Right renal cortex interstitium (tissue), 3 donors: Measurements from ENCODE around the gene XAGE1B. TPM values are rescaled to one million over a fixed set of nuclear protein-coding genes. Genes with fewer than 3 reads are reported as not detected.
"Not testable (repeated sequence)": the region's sequence is repeated elsewhere in the genome, so short reads cannot be mapped to it uniquely, and the experiment has no call there.

Experiments
- DNase-seq, 3 donors: peaks; one replicate each; pipeline ENCODE4 v3.0.0-alpha.2; 2013; ENCODE audit warnings: low read depth in 3 of 3, low spot score in 2 of 3
- polyA plus RNA-seq, 3 donors: library from polyadenylated mRNA; unstranded; fragments of 120-200 nt; gene quantifications; one replicate each; pipeline ENCODE4 v1.2.1, GENCODE V29; 2013; ENCODE audit not compliant: insufficient read length in 3 of 3

Gene XAGE1B, protein sequence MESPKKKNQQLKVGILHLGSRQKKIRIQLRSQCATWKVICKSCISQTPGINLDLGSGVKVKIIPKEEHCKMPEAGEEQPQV
- not detected for polyA plus RNA-seq

GRCh38 chrX:52516987-52517325 lies at the start of gene XAGE1B:
XAGE1B (minus strand) TSS chrX:52517063; CDS start chrX:52515527, 1,536 bp downstream.
- not testable (repeated sequence) for DNase-seq

DNA sequence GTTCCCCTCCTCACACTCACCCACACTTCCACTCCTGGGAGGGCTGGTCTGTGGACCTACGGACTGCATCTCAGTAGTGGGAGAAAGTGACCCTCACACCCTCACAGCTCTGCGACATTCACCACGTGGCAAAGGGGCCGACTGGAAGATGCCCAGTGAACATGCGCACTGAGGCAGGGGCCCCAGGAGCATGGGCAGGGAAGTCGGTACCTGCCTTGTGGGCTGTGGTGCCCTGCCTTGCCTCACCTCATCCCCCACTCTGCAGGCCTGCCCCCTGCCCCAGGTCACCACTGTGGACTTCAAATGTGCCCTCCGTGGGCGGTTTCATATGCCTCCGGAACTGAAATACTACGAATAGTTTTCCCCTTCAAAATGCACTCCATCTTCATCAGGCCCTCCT lies 46.2 kb upstream of the XAGE1B start:
- no peak for DNase-seq

- no peak for DNase-seq
Measured at GRCh38 chrX:52558140-52558539, 41.3 kb upstream of the XAGE1B start.

GRCh38 chrX:52556741-52557140 lies 39.9 kb upstream of the XAGE1B start:
- no peak for DNase-seq

DNA sequence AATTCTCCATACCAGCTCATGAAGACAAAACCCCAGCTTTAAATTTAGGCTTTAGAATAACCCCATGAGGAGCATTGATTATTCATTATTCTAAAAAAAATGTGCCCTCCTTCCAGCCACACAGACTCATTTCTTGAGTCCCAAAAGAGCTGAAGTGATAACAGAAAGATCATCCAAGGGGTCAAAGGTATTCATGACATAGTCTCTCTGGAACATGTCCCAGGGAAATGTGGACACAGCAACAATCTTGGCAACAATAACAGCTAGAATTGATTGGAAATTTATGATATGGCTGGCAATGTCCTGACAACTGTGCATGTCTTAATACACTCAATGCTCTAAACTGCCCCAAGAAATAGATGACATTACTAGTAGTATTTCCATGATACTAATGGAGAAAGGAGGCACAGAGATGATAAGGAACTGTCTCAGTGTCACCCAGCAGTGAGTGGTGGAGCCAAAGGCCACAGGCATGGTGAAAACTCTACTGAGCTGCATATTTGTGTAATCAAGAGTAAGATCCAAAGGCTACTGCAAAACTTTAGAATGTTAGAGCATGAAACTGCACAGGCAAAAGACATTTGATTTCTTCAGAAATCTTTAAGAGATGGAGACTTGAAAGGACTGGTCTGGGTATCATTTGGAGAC lies 37.3 kb upstream of the XAGE1B start:
- no peak for DNase-seq

GRCh38 chrX:52548769-52549168 lies 31.9 kb upstream of the XAGE1B start:
- DNase-seq, result not testable (repeated sequence)

- DNase-seq, result no peak
Measured at GRCh38 chrX:52544147-52544840, 27.4 kb upstream of the XAGE1B start.

GRCh38 chrX:52542311-52542710 lies 25.4 kb upstream of the XAGE1B start:
- no peak for DNase-seq

DNA sequence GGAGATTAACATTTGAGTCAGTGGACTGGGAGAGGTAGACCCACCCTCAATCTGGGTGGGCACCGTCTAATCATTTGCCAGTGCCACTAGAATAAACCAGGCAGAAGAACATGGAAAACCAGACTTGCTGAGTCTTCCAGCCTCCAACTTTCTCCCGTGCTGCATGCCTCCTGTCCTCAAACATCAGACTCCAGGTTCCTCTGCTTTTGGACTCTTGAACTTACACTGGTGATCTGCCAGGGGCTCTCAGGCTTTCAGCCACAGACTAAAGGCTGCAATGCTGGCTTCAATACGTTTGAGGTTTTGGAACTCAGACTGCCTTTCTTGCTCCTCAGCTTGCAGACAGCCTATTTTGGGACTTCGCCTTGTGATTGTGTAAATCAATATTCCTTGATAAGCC lies 24.2 kb upstream of the XAGE1B start:
- not testable (repeated sequence) for DNase-seq

DNA sequence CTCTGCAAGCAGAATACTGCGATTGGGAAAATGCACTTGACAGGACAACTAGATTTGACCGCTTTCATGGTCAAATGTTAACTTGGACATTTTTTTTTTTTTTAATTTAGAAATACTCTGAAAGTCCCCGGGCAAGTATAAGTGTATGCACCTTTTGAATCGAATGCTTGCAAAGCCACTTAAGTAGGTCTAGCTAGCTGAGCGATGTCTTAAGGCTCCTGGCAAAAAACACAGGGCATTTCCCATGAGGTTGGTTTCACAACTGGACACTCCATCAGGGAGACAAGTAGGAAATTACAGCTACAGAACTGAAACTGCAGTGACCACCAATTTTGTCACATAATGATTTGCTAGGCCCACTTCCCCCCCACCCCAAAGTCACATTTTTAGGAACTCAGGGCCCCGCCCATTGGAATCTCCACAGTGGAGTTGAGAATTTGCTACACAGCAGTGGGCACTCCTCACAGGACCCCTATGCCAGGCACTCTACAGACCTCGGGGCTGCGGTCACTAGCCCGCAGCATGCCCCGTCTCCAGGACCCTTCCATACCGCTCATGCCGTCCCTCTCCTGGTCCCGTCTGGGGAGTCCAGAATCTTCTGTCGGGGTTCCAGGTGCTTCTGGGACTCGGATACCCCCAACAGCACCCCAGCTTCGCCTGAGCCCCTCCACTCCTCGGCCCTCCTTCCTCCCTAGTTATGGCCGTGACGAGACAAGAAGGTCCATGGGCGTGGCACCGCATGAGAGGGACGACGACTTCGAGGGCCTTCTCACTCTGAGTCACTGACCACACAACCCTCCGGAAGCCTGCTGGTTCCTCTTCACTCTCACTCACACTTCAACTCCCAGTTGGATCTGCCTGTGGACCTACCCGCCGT lies 515 bp downstream of the XAGE1B start:
- not testable (repeated sequence) for DNase-seq

GRCh38 chrX:52511126-52511525 lies 5.7 kb downstream of the XAGE1B start:
- not testable (repeated sequence) for DNase-seq

DNA sequence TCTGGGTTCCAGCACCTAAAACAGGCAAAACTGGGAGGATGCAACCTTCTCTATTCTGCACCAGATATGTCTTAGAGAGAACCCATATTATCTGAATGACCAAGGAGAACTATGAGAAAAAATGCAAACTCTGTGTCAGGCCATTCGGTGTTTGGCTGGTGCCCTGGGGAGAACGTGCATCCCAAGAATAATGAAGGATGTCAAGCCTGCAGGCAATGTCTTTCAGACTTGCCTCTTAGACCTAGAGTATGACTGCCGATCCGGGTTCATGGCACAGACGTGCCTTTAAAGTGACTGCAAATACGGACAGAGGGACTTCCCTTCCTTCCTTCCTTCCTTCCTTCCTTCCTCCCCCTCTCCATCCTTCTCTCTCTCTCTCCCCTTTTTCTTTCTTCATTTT lies 6.9 kb downstream of the XAGE1B start:
- no peak for DNase-seq

GRCh38 chrX:52507331-52507730 lies 9.5 kb downstream of the XAGE1B start:
- no peak for DNase-seq

- no peak for DNase-seq
Measured at GRCh38 chrX:52504551-52504950, 12.3 kb downstream of the XAGE1B start.

DNA sequence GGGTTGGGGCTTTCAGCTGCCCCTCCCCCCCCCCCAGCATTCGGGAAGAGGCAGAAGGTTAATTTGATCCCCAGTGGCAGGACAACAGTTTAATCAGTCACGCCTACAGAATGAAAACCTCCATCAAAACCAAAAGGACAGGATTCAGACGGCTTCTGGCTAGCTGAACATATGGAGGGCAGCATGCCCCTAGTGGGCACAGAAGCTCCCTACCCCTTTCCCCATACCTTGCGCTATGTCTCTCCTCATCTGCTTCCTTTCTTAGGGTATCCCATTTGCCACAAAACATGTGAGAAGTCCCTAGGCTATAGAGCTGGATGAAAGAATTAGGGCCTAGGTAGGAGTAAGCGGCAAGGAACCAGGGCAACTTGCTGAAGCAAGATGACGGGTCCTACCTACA lies 15.5 kb downstream of the XAGE1B start:
- not testable (repeated sequence) for DNase-seq

- DNase-seq, result not testable (repeated sequence)
Measured at GRCh38 chrX:52496419-52496772, 20.5 kb downstream of the XAGE1B start.

- DNase-seq, result not testable (repeated sequence)
Measured at GRCh38 chrX:52495545-52496418, 21.1 kb downstream of the XAGE1B start, which contains the start of gene XAGE1A. XAGE1A (plus strand) TSS chrX:52495808; CDS start chrX:52497362, 1,554 bp downstream.

DNA sequence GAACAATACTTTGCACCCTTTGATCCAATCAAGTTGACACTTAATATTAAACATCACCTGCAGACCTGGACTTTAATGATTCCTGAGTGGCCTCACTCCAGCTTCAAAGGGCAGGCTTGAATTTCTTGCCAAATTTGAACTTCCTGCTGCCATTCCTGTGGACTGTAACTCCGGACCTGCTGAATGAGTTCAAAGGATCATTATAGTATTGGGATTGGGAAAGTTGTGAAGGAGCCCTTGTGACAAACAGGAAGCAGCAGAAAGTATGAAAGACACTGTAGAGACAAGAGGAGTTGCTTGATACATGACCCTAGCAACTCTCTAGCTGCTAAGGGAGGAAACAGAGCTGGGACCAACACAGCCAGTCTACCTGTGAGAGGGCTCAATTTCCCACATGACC lies 45.6 kb downstream of the XAGE1B start:
- not testable (repeated sequence) for DNase-seq
